GM13976 (cell line): ENCODE measurements around the gene C8B.

Experiments
- DNase-seq: peaks from one replicate; pipeline ENCODE4 v3.0.0; 2012; ENCODE audit warnings: low spot score
- CTCF ChIP-seq: IDR thresholded peaks from 2 replicates; pipeline ENCODE4 v1.5.1; 2012; ENCODE audit warnings: borderline replicate concordance, mild to moderate bottlenecking; ENCODE audit not compliant: insufficient read depth; ENCODE audit errors: extremely low read depth, missing control alignments, control extremely low read depth
- in situ Hi-C: fragments of 300-500 bp; cut with MboI; formaldehyde crosslinking; loops from one replicate; pipeline ENCODE4 v1.12.0; 2022; ENCODE audit warnings: low sequenced_read_pairs, mixed read lengths, inconsistent platforms; ENCODE audit not compliant: unreplicated experiment

C8B gene

GRCh38 chr1:56965916-56966697 is at the start of gene C8B:
Gene C8B (minus strand): TSS chr1:56966015. CDS start chr1:56965948, 67 bp downstream.
- TF ChIP-seq CTCF = no peak
- no peak for DNase-seq
- in situ Hi-C loops = no loop called here

GRCh38 chr1:57015071-57015470 is 49.3 kb upstream of the C8B start:
- in situ Hi-C loops = no loop called here
- no peak for DNase-seq
- TF ChIP-seq CTCF = no peak

DNA sequence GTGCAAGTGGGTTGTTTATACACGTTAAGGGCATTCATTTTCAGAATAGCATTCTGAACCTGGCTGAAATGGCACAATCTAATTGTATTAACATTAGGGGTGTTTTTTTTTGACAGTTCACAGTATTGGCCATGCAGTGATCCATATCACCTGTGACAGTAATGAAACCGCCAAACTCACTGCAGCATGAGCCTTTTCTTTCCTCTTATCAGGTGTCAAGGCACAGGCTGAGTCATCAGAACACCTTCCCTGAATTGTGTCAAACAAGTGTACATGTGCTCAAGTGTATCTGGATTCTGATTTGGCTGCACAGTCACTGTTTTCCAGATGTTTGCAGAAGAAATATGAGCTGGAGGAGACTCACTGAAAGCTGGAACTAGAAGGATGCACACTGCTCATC is 47.7 kb upstream of the C8B start:
- in situ Hi-C loops = no loop called here
- DNase-seq = no peak
- no peak for TF ChIP-seq CTCF

DNA sequence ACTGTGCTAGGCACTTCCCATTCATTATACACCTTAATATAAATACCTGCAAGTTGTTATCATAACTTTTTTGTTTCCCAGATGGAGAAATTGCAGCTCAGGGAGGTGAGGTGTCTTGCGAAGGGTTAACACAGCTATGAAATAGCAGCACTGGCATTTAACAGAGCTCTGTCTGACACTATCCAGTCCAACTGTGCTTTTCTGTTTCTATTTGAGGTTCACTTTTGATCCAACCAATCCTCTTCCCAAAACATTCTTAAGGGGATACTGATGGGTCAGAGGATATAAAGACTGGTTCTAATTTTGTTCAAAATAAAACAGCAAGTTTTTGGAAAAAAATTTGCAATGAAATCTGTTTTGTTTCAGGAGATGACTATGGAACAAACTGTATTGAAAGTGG is 46.5 kb upstream of the C8B start:
- in situ Hi-C loops = no loop called here
- TF ChIP-seq CTCF = no peak

DNA sequence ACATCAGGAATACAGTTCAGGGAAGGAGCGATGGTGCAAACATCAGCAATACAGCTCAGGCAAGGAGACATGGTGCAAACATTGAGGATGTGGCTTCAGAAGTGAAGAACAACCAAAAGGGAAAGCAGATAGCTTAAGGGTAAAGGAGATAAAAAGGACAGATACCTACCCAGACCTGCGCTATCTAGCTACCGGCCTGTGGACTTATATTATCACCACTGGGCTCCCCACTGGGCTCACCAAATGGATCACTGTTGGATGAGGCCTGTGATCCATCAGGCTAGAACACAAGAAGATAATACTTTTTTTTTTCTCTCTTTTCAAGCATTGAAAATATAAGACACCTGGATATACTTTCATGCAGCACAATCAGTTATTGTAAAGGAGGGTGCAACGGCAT is 44.7 kb upstream of the C8B start:
- TF ChIP-seq CTCF = no peak
- in situ Hi-C loops = no loop called here
- no peak for DNase-seq

More for the DNA sequence above, 46.5 kb upstream of the C8B start:
- DNase-seq = no peak

- DNase-seq = no peak
- no peak for TF ChIP-seq CTCF
- in situ Hi-C loops = no loop called here
Measured at GRCh38 chr1:57007948-57008347, 42.1 kb upstream of the C8B start.
